ENCODE results near the gene TNFRSF13B.

DNA sequence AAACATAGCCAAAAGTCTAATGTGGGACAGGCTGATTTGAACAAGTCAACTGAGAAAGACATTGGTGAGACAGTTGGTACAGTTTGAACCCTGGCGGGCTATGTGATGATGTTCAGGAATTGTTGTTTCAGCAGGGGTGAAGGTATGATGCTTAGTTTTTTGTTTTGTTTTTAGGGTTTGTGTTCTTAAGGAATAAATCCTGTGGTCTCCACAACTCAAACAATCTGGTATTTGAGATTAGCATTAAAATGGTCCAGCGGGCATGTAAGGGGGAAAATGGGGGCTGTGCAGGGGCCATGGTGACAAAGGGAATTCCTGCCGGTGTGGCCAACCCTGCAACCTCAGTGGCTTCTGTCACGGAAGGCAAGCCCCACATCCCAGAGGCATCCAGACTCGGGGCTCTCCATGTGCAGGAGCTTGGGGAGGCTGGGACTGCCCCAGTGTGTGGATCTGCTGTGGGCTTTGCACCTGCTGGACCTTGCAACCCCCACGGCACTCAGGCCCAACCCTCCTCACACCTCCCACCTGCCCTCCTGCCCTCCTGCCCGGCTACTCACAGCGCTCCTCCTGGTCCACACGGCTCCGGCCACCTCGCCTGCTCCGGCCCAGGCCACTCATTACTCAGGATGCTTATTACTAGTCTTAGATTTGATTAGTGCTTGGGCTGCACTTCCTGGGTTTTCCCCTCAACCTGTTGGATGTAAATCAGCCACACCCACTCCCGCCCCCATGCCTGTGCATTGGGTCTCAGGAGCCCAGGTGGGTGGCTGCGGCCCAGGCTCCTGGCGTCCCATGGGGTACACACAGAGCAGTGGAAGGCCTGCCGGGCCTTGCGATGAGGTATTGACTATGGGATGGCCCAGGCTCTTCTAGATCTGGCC is at the start of gene TNFRSF13B:
- TF ChIP-seq CREB1 (CRISPR knock-in tag; IDR thresholded peaks at IDR 0.05; ENCODE audit: low read depth) (no peak), POLR2AphosphoS5 (IDR thresholded peaks at IDR 0.05; ENCODE audit: low read depth) (no peak), EZH2phosphoT487 (IDR thresholded peaks at IDR 0.05; ENCODE audit: unreplicated experiment) (no peak), EZH2 (IDR thresholded peaks at IDR 0.05; ENCODE audit: low read depth, unreplicated experiment) (no peak), JUNB (IDR thresholded peaks at IDR 0.05; ENCODE audit: unreplicated experiment) (no peak)
- TF ChIP-seq, protein P1, sequence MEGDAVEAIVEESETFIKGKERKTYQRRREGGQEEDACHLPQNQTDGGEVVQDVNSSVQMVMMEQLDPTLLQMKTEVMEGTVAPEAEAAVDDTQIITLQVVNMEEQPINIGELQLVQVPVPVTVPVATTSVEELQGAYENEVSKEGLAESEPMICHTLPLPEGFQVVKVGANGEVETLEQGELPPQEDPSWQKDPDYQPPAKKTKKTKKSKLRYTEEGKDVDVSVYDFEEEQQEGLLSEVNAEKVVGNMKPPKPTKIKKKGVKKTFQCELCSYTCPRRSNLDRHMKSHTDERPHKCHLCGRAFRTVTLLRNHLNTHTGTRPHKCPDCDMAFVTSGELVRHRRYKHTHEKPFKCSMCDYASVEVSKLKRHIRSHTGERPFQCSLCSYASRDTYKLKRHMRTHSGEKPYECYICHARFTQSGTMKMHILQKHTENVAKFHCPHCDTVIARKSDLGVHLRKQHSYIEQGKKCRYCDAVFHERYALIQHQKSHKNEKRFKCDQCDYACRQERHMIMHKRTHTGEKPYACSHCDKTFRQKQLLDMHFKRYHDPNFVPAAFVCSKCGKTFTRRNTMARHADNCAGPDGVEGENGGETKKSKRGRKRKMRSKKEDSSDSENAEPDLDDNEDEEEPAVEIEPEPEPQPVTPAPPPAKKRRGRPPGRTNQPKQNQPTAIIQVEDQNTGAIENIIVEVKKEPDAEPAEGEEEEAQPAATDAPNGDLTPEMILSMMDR (conservative IDR thresholded peaks at IDR 0.05; ENCODE audit: low read depth in 2 of 2), result no peak
